Ovary (tissue), 9 donors: ENCODE measurements around the gene SLC6A16. TPM values are rescaled to one million over a fixed set of nuclear protein-coding genes. Genes with fewer than 3 reads are reported as not detected.
"Not testable (repeated sequence)": the region's sequence is repeated elsewhere in the genome, so short reads cannot be mapped to it uniquely, and the experiment has no call there.

Experiments
- DNase-seq, 5 donors: peaks; one replicate each; pipeline ENCODE4 v3.0.0-alpha.2; 2019 to 2020
- H3K27ac ChIP-seq, 2 donors: fragments of 200-600 bp; one replicate each; pipeline versions ENCODE4 v1.5.1 to v1.8.0; 2019 to 2022
- H3K27me3 ChIP-seq: fragments of 200-600 bp; one replicate; pipeline ENCODE4 v1.8.0; 2022
- H3K36me3 ChIP-seq: fragments of 200-600 bp; sonication (generic); one replicate; pipeline ENCODE4 v1.5.1; 2019
- H3K4me1 ChIP-seq: one replicate; pipeline ENCODE4 v1.8.1; 2013; ENCODE audit warnings: mild to moderate bottlenecking, moderate library complexity; ENCODE audit not compliant: insufficient read depth
- H3K4me3 ChIP-seq: fragments of 200-600 bp; sonication (generic); one replicate; pipeline ENCODE4 v1.5.1; 2017
- H3K9me3 ChIP-seq, 2 donors: fragments of 200-600 bp in 1 of 2; sonication (generic) in 1 of 2; one replicate each; pipeline versions ENCODE4 v1.5.1 to v1.8.1; 2013 to 2019; ENCODE audit warnings: mild to moderate bottlenecking in 1 of 2, moderate library complexity in 1 of 2
- CTCF ChIP-seq, 3 donors: fragments of 450-650 bp in 2 of 3; fragments of 200-600 bp in 1 of 3; IDR thresholded peaks; one replicate each; pipeline versions ENCODE4 v1.5.1 to v1.8.0; 2016 to 2022; ENCODE audit warnings: antibody characterized with exemption in 3 of 3, mild to moderate bottlenecking in 1 of 3
- EP300 ChIP-seq: sonication (generic); formaldehyde crosslinking; IDR thresholded peaks from one replicate; pipeline ENCODE4 v1.6.1; 2017; ENCODE audit warnings: antibody characterized with exemption
- POLR2A ChIP-seq: fragments of 450-650 bp; IDR thresholded peaks from one replicate; pipeline ENCODE4 v1.6.1; 2017; ENCODE audit warnings: antibody characterized with exemption, mild to moderate bottlenecking, moderate library complexity
- WGBS, 3 donors: extraction: QIAGEN DNeasy Blood & Tissue Kit in 1 of 3; methylation state at CpG; one replicate each; pipeline versions ENCODE4 v1.1.5 to v1.1.7; 2013 to 2017; 5-methylcytosine and 5-hydroxymethylcytosine counted together
- intact Hi-C, 4 donors: fragments of 100-400 bp; cut with DNase I; formaldehyde crosslinking; loops; one replicate each; pipeline versions ENCODE4 v1.11.0 to v1.15.1; 2022 to 2023
- polyA plus RNA-seq, 2 donors: library from polyadenylated mRNA; stranded (reverse); fragments of 200-250 nt in 1 of 2; fragments of 350-450 nt in 1 of 2; fragmentation: Illumina TruSeq in 1 of 2; extraction: RNeasy Lipid Tissue Mini Kit (QIAGEN cat#74804) in 1 of 2; gene quantifications; one replicate each; pipeline ENCODE4 v1.2.3, GENCODE V29; 2013 to 2014
- total RNA-seq, 7 donors: library from RNA; depleted of rRNA in 2 of 7; stranded (reverse); fragments of >200 nt in 2 of 7; fragmentation: NEBNext Ultra II Directional in 3 of 7; extraction: Animal tissue kit (Norgen Biotek cat#: 25700) in 3 of 7; gene quantifications; one replicate each; pipeline versions ENCODE4 v1.1.0 to v1.2.4, GENCODE V29; 2016 to 2023
- donor health status: DM: no; HTN: no; CAD: no; lungs with moderate emphysema.
- donor health status: DM: no; HTN: no; CAD: no.
- donor health status: Bipolar disorder and iron deficiency.
- donor health status: DM: yes; HTN: yes; CAD: no.
- donor health status: DM: no; HTN: no; CAD: no.
- donor health status: DM: yes; HTN: yes; CAD: no.

SLC6A16 gene
- total and polyA plus RNA-seq, 9 donors, result 1.8 to 9.3 (median 4.6) TPM

GRCh38 chr19:49335784-49336481 is 10.9 kb upstream of the SLC6A16 start:
- Histone ChIP-seq H3K4me3 (no peak overlapping the region), H3K27ac (no peak overlapping the region)
- DNase-seq, result peak in 1 of 5 donors; percentile 12

DNA sequence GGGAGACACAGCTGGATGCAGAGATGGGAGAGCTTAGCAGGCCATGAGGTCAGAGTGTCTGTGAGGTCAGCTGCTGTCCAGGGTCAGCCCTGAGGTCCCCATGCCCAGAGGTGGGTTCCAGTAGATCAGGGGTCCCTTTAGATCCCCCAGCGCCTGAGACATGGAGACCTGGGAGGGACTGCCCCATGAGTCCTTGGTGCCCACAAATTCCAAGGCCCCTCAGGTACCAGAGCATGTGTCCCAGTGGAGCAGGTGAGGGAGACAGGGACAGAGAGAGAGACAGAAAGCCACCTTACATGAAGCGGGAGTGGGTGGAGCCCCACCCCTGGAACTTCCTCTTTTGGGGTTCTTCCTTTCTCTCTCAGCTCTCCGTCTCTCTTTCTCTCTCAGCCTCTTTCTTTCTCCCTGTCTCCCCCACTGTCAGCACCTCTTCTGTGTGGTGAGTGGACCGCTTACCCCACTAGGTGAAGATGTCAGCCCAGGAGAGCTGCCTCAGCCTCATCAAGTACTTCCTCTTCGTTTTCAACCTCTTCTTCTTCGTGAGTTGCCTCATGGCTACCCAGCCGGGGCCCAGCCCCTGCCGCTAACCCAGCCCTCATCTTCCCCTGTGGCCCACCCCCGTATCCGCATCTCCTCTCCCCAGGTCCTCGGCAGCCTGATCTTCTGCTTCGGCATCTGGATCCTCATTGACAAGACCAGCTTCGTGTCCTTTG is 10.2 kb upstream of the SLC6A16 start, which contains the start of gene CD37:
CD37 (plus strand) TSS at position 336 of the 713 bp plus-strand sequence; CDS start at position 471, 135 bp downstream.
- 76 to 79% (median 77%) methylated on average over 13 of the region's 13 CpGs for WGBS, 3 donors
- intact Hi-C loops, result no loop called here
- TF ChIP-seq POLR2A, result no peak
- TF ChIP-seq CTCF (IDR thresholded peaks at IDR 0.05), result no peak
- no peak for TF ChIP-seq EP300
- Histone ChIP-seq H3K27me3 (no peaks in the 10 kb centered on the region), H3K4me1 (peaks cover 5% of the 10 kb centered on the region), H3K27ac (no peak within 1 kb of the TSS), H3K4me3 (no peak within 1 kb of the TSS), H3K36me3 (no peaks in the 10 kb centered on the region), H3K9me3 (no peaks in the 10 kb centered on the region)
- peak in 1 of 5 donors; percentile 19 for DNase-seq

More at GRCh38 chr19:49335784-49336481, 10.9 kb upstream of the SLC6A16 start:
- WGBS, 3 donors, result 82 to 88% (median 85%) methylated on average over 14 of the region's 14 CpGs
- Histone ChIP-seq H3K36me3 (no peaks in the 10 kb centered on the region), H3K27me3 (no peaks in the 10 kb centered on the region), H3K4me1 (peaks cover 7% of the 10 kb centered on the region), H3K9me3 (no peaks in the 10 kb centered on the region)
- TF ChIP-seq POLR2A (no peak), CTCF (IDR thresholded peaks at IDR 0.05) (no peak), EP300 (no peak)
- intact Hi-C loops, result no loop called here

DNA sequence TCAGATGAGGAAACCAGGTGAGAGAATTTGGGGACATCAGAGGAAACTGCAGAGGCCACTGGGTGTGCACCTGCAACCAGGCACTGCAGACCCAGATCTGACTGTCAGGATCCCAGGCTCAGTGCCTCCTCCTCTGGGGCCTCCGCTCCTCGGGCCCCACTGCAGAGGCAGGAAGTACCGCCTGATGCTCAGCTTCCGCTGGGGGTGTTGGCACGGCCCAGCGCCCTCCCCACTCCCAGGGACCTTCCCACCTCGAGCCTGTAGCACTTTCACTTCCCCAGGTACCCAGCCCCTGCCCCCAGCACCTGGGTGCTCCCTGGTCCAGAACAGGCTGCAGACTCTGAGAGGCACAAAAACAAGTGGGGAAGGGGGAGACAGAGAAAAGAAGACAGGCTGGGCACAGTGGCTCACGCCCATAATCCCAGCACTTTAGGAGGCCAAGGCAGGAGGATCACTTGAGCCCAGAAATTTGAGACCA is 8.9 kb upstream of the SLC6A16 start:
- H3K4me3 ChIP-seq, result no peak overlapping the region
- 66 to 69% (median 68%) methylated on average over 8 of the region's 8 CpGs for WGBS, 3 donors
- TF ChIP-seq POLR2A, result no peak
- no peak for TF ChIP-seq EP300
- TF ChIP-seq CTCF (IDR thresholded peaks at IDR 0.05), result no peak
- peaks cover 5% of the 10 kb centered on the region for H3K4me1 ChIP-seq
- no peaks in the 10 kb centered on the region for H3K9me3 ChIP-seq
- intact Hi-C loops, result no loop called here
- no peaks in the 10 kb centered on the region for H3K36me3 ChIP-seq
- H3K27ac ChIP-seq, result no peak overlapping the region
- peak in 2 of 5 donors; percentile 15 to 19 for DNase-seq
- no peaks in the 10 kb centered on the region for H3K27me3 ChIP-seq

DNA sequence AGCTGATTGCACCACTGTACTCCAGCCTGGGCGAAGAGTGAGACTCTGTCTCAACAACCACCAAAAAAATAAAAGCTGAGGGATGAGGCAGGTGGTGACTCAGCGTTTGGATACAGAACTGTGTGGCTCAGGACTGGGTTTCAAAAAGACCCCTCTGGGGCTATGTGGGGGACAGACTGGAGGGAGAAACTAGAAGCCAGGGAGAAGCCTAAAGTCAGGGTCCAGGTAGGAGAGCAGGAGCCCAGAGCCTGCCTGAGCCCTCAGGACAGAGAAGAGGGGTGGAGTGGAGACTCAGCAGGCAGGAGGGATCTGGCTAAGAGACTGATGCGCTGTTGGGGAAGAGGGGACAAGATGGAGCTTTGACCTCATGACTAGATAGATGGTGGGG is 8.4 kb upstream of the SLC6A16 start:
- TF ChIP-seq EP300 (no peak), POLR2A (no peak), CTCF (IDR thresholded peaks at IDR 0.05) (no peak)
- no peaks in the 10 kb centered on the region for H3K9me3 ChIP-seq
- DNase-seq, result no peak
- H3K27me3 ChIP-seq, result no peaks in the 10 kb centered on the region
- intact Hi-C loops, result no loop called here
- no peaks in the 10 kb centered on the region for H3K36me3 ChIP-seq
- no peak overlapping the region for H3K27ac ChIP-seq
- no peak overlapping the region for H3K4me3 ChIP-seq
- H3K4me1 ChIP-seq, result peaks cover 3% of the 10 kb centered on the region
- WGBS, 3 donors, result 65 to 77% (median 75%) methylated on average over 3 of the region's 3 CpGs

DNA sequence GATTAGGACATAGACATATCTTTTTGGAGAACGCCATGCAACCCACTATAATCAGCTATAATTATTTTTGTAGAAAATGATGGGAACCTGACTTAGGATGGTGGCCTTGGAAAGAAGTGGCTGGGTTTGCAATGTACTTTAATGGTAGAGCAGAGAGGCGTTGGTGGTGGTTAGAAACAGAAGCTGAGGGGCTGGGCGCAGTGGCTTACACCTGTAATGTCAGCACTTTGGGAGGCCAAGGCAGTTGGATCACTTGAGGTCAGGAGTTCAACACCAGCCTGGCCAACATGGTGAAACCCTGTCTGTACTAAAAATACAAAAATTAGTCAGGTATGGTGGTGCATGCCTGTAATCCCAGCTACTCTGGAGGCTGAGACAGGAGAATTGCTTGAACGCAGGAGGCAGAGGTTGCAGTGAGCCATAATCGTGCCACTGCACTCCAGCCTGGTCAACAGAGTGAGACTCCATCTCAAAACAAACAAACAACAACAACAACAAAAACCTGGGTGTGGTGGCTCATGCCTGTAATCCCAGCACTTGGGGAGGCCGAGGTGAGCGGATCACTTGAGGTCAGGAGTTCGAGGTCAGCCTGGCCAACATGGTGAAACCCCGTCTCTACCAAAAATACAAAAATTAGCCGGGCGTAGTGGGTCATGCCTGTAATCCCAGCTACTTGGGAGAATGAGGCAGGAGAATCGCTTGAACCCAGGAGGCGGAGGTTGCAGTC is 7.9 kb upstream of the SLC6A16 start:
- H3K27ac ChIP-seq, H3K27me3 ChIP-seq, intact Hi-C loops, H3K4me1 ChIP-seq, H3K36me3 ChIP-seq, H3K4me3 ChIP-seq, H3K9me3 ChIP-seq: not testable (repeated sequence)
- DNase-seq, result peak in 2 of 5 donors; percentile 5 to 9
- WGBS, 3 donors, result 84 to 91% (median 88%) methylated on average over 13 of the region's 13 CpGs
